HuH-7.5 (cell line): ENCODE data around the gene PEAK3.

Experiments
- DNase-seq: peaks from one replicate; pipeline ENCODE4 v3.0.0; 2011; ENCODE audit warnings: low spot score

Gene PEAK3

DNA sequence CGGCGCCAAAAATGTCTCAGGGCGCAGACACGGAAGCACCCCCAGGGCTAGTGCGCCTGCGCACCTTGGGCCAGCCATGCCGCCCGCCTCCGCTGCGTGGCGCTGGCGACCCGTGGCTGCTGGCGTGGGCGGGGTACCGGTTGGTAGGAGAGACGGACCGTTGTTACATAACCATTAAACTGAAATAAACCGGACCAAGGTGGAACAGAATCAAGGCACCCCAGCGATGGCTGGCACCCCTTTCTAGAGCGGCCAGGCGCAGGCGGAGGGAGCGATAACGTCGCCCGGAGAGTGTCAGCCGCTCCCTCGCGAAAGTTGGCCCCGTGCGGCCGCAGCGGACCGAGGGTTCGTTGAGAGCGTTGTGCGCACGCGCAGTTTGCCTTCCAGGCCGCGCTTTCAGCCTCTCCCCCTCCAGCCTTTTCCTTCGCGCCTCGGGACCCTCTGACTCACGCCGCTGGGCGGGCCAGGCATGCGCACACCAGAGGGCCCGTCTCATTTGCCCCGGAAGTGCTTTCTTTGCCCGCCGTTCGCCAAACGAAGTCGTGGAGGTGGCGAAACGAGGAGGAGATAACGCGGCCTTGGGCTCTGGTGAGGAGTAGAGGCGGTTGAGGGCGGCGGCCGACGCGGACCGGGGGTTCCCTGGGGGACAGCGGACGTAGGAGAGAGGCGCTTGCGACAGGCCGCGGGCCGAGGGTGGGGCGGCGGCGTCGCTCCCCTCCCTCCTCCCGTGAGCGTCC is 45.5 kb downstream of the PEAK3 start, which contains the start of the genes PLEKHJ1 and SF3A2:
TSS of gene PLEKHJ1 (minus strand) at position 16 of the 737 bp plus-strand sequence. CDS start 81 bp downstream, outside the sequence.
TSS of gene SF3A2 (plus strand) at position 511 of the 737 bp plus-strand sequence. CDS start 6,595 bp downstream, outside the sequence.
- DNase-seq: peak; percentile 100

DNA sequence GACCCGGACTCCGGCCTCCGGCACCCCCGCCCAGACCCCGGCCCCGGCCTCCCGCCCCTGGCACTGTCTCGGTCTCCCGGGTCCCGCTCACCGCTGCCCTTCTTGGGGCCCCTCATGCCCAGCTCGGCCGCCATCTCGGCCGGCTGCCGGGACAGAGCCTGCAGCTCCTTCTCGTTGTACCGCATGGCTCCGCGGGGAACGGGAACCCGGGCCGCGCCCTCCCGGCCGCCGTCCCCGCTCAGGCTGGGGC is 46.0 kb downstream of the PEAK3 start:
- no peak for DNase-seq

GRCh38 chr19:2235381-2236063 is 46.5 kb downstream of the PEAK3 start:
- DNase-seq: peak; percentile 75

DNA sequence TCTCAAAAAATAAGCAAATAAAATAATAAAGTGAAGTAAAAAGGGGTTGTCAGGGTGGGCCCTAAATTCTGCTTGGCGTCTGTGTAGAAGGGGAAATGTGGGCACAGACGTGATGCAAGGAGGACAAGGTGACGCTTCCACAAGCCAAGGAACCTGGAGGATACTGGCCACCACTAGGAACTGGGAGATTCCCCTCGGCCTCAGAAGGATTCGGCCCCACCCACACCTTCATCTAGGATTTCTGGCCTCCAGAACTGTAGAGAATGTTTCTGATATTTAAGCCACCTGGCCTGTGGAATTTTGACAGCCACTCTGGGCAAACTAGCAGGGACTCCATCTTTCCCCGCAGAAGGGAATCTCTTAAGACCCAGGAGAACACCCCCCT is 47.0 kb downstream of the PEAK3 start:
- no peak for DNase-seq

DNA sequence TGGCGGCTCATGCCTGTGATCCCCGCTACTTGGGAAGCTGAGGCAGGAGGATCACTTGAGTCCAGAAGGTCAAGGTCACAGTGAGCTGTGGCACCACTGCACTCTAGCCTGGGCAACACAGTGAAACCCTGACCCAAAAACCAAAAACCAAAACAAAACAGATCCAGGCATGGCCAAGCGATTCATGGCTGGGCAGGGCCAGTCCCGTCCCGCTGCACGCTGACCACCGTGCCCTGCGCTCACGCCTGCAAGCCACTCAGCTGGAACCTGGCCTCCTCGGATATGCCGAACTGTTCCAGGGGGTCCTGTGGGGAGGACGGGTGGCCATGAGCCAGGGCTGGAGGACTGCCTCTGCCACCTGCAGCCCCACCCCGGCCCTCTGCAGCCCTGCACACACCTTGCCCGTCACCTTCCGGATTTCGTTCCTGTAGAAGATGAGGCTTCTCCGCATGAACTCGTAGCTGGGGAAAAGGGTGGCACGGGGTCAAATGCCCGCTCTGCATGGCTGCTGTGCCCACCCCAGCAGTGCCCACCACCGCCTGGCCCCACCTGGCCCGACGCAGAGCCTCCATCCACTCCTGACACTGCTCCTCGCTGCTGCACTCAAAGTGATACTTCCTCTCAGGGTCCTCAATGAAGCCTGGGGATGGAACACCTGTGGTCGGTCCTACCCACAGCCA is 48.2 kb downstream of the PEAK3 start:
- no peak for DNase-seq

DNA sequence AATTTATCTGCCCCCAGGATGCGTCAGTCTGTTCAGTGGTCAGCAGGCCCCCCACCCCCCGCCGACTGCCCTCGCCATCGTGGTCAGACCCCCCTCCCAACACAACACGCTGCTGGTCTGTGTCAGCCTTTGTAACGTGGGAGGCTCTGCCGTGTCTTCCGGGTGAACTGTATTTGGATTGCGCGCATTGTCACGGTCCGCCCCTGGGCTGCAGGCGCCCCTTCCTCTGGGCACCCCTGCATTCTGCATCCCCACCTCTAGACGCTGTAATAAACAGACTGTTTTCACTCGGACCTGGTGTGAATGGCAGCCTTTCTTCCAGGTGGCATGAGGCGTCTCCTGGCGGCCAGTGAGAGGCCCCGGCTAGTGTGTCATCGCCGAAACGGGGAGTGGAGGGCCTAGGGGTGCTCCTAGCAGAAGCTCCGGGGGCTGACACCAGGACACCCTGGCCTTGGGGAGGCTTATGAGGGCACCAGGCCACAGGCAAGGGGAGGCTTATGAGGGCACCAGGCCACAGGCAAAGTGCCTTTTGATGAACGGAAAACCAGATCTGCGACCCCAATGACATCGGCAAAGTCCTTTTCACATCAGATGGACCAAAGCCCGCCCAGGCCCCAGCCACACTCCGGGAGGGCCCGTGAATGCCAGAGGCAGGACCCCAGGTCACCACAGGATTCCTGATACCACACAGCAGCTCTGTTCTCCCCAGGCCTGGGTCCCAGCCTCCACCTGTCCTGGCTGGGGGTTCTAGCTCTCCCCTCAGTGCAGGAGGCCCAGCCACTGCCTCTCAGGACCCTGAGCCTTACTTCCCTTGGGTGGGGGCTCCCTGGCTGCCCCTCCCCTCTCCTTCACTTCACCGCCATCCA is 49.5 kb downstream of the PEAK3 start:
- DNase-seq: no peak

DNA sequence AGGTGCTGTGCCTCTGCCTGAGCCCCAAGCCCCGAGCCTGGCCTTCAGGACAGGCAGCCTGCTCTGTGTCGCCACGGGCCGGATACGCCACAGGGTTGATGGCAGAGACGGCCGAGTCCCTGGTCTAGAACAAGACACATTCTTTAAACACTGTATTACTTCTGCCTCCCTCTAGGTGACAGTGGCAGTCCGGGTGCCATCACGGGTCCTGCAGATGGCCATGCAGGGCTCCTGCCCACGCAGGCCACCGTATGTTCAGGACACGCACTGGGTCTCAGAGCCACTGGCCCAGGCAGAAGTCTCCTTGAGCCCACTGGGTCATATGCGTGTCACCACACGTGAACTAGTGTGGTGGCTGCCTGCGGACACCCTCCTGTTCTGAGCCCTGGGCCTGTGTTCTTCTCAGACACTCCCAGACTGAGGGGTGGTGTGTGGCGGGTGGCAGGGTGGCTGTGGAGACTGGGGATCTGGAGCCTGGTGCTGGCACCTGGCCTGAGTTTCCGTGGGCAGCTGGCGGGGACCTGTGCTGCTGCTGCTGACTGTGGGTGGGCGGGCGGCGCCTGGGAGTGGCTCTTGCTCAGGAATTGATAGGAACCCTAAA is 50.3 kb downstream of the PEAK3 start:
- DNase-seq: peak; percentile 79

DNA sequence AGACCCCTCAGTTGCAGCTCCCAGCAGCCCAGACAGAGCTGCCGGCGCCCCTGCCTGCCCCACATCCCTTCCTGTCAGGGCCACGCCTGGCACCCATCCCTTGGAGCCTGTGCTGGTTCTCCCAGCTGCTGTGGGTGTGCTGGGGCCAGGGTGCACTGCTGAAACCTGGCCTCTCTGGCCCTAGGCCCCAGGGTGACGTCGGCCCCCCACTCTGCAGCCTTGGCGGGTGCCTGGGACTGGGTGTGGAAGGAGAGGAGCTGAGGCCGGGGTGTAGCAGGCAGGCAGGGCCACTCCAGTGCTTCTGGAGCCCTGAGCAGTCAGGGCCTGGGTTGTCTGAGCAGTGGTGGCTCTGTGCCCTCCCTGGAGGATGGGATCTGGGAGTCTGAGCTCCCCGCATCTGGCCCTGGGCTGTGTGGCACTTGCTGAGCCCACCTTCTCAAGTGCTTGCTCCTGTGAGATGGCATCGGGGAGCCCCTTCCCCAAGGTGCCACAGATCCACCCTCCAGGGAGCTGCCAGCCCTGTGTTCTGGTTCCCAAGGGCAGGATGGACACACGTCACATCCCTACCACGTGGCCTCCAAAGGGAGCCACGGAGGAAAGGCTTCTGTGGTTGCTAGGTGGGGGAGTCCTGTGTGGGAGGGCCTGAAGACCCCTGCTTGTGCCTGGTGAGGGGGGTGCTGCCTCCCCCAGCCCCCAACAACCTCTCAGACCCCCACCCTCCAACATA is 51.0 kb downstream of the PEAK3 start:
- DNase-seq: no peak

DNA sequence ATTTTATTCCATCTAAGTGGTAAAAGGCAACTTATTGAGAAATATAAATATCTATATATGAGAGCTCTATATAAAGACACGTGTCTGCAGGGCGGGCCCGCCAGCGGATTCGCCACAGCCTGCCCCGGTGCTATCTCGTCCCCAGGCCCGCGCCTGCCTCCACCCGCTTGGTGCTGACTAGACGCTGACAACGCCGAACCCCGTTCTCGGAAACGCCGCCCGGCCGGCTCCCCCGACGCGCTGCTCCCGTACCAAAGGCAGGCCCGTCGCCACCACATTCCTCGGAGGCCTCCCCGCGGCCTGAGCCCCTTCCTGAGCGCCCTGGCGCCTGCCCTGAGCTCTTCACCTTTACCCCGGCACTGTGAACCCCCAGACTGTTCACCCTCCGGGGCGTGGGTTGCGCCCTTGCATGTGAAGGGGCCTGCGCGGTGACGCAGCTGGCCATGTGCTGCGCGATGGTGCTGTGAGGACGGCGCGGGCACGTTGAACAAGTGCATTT is 51.9 kb downstream of the PEAK3 start:
- DNase-seq: no peak

DNA sequence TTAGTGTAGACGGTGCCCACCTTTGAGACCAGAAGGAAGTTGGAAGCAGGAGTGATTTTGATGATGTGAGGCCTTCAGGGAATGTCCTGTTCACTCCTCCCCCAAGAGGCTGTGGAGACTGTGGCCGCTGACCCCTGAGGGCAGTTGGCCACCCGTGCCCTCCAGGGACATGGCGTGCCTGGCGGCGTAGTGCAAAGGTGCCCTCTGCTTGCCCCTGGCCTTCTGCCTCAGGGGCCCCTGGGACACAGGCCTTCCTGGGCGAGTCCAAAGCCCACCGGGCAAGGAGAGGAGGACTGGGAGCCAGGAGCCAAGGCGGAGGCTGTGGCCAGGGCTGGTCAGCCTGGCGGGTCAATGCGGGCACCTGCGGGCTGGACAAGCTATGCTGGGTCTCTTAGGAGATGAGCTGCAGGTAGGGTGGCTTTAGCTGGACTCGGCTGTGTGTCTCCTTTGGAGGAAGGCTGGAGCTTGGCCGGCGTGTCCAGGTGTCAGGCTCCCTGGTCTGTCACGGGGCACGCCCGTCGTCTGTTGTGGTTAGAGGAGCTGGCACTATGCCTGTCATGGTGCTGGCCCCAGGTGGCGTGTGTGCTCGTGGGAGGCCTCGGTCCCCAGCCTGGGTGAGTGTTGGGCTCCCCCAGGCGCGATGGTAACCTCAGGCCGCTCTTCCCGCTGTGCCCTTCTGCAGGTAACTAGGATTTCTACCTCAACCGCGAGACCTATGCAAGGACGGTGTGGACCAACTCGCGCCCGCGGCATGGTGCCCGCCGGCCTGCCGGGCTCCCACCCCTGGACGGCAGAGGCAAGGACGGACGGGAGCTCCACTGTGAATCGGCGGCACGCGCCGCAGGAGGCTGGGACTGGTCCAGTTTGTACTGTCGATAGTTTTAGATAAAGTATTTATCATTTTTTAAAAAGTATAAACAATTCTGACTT is 52.6 kb downstream of the PEAK3 start:
- DNase-seq: no peak

GRCh38 chr19:2228157-2229030 is 53.6 kb downstream of the PEAK3 start:
- no peak for DNase-seq

GRCh38 chr19:2227415-2228156 is 54.4 kb downstream of the PEAK3 start:
- DNase-seq: no peak

GRCh38 chr19:2226840-2227360 is 55.1 kb downstream of the PEAK3 start:
- no peak for DNase-seq

DNA sequence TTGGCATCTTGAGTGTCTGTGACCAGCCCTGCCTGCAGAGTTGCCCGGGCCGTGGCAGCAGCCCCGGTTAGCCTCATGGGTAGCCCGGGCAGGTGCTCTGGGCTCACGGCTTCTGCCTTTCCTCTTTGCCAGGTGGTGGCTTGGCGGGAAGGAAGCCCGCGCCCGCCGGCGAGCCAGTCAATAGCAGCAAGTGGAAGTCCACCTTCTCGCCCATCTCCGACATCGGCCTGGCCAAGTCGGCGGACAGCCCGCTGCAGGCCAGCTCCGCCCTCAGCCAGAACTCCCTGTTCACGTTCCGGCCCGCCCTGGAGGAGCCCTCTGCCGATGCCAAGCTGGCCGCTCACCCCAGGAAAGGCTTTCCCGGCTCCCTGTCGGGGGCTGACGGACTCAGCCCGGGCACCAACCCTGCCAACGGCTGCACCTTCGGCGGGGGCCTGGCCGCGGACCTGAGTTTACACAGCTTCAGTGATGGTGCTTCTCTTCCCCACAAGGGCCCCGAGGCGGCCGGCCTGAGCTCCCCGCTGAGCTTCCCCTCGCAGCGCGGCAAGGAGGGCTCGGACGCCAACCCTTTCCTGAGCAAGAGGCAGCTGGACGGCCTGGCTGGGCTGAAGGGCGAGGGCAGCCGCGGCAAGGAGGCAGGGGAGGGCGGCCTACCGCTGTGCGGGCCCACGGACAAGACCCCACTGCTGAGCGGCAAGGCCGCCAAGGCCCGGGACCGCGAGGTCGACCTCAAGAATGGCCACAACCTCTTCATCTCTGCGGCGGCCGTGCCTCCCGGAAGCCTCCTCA is 55.7 kb downstream of the PEAK3 start:
- no peak for DNase-seq

DNA sequence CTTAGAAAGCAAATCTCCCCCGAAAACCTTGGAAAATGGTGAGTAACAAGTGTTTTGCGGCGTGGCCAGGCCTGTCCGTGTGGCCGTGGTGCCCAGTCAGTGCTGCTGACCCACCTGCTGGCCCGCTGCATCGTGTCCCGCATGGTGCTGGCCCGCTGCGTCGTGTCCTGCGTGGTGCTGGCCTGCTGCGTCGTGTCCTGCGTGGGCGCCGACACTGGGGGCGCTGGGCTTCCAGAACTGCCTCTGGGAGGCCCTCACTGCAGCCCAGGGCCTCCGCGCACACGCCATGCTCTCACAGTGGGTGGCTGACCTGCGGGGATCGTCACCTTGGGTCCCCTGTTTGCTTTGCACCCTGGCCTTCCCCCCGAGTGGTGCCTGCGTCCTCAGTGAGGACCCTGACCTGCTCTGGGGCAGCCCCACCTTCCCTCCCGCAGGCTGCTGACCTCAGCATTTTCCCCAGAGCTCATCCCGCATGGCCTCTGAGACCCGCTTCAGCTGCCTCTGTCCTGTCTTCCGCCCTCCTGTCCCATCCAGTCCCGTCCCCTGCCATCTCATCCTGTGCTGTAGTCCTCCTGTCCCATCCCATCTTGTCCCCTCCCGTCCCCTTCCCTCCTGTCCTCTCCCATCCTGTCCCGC is 56.4 kb downstream of the PEAK3 start:
- DNase-seq: no peak

DNA sequence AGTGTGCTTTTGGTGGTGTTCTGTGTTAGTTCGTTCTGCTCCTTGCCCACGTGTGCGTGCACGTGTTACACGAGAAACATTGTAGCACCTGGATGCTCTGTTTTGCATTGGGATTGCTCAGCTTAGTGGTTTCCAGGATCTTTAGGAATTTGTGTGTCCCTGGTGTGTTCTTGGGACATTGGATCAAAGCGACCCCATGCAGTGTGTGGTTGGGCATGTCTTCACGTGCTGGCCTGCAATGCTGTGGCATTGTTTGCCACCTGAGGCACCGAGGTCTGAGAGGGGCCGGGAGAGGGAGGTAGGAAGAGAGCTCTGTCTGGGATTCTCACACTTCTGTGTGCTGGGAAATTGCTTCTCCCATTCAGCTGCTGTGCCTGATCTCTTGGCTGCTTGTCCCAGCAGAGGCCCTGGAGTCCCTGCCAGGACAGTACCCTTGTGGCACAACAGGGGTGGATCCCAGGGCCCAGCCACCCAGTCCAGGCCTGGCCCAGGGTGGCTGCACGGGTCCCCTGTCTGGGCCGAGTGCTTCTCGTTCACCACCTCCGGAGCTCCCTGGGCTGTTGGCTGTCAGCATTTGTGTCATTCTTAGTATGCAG is 57.1 kb downstream of the PEAK3 start:
- no peak for DNase-seq
